Measurements from ENCODE around the gene SLC25A4. TPM values are rescaled to one million over a fixed set of nuclear protein-coding genes. Genes with fewer than 3 reads are reported as not detected.
A peak's percentile ranks its signal among the peaks of the same experiment; 100 is the strongest.
"Not testable (repeated sequence)": the region's sequence is repeated elsewhere in the genome, so short reads cannot be mapped to it uniquely, and the experiment has no call there.

SLC25A4 gene
- total RNA-seq, 1 experiment from 2014 or later: 40.2 TPM

DNA sequence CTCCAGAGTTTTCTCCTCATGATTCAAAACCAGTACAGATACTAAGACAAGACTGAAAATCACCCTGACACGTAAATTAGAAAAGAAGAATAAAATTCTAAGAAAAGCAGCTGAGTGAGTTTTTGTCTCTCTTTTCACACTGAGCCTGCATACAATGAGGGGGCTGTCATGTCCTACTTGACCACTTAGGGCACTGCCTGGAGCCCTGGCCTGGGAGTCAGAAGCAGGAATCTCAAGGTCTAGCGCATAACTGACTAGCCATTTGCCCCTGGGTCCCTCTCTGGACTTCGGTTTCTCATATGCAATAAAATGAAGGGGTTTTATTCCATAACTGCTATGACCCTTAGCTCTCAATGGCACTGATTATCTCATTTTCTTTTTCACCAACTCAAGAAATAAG, 36.7 kb upstream of the SLC25A4 start:
- DNase-seq (ENCODE audit: low spot score) (no peak), ATAC-seq (no peak)
- TF ChIP-seq SOX15 (CRISPR knock-in tag; IDR thresholded peaks at IDR 0.05) (no peak), ELF4 (CRISPR knock-in tag; IDR thresholded peaks at IDR 0.05; ENCODE audit: low read depth) (no peak), ZNF121 (CRISPR knock-in tag; IDR thresholded peaks at IDR 0.05) (no peak), ZNF396 (CRISPR knock-in tag; IDR thresholded peaks at IDR 0.05; ENCODE audit: borderline replicate concordance) (no peak), IRF2 (CRISPR knock-in tag; IDR thresholded peaks at IDR 0.05; ENCODE audit: borderline replicate concordance, low read depth) (no peak)
- TF ChIP-seq, protein P1, sequence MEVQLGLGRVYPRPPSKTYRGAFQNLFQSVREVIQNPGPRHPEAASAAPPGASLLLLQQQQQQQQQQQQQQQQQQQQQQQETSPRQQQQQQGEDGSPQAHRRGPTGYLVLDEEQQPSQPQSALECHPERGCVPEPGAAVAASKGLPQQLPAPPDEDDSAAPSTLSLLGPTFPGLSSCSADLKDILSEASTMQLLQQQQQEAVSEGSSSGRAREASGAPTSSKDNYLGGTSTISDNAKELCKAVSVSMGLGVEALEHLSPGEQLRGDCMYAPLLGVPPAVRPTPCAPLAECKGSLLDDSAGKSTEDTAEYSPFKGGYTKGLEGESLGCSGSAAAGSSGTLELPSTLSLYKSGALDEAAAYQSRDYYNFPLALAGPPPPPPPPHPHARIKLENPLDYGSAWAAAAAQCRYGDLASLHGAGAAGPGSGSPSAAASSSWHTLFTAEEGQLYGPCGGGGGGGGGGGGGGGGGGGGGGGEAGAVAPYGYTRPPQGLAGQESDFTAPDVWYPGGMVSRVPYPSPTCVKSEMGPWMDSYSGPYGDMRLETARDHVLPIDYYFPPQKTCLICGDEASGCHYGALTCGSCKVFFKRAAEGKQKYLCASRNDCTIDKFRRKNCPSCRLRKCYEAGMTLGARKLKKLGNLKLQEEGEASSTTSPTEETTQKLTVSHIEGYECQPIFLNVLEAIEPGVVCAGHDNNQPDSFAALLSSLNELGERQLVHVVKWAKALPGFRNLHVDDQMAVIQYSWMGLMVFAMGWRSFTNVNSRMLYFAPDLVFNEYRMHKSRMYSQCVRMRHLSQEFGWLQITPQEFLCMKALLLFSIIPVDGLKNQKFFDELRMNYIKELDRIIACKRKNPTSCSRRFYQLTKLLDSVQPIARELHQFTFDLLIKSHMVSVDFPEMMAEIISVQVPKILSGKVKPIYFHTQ (CRISPR knock-in tag; IDR thresholded peaks at IDR 0.05): no peak
- TF ChIP-seq, protein P2, sequence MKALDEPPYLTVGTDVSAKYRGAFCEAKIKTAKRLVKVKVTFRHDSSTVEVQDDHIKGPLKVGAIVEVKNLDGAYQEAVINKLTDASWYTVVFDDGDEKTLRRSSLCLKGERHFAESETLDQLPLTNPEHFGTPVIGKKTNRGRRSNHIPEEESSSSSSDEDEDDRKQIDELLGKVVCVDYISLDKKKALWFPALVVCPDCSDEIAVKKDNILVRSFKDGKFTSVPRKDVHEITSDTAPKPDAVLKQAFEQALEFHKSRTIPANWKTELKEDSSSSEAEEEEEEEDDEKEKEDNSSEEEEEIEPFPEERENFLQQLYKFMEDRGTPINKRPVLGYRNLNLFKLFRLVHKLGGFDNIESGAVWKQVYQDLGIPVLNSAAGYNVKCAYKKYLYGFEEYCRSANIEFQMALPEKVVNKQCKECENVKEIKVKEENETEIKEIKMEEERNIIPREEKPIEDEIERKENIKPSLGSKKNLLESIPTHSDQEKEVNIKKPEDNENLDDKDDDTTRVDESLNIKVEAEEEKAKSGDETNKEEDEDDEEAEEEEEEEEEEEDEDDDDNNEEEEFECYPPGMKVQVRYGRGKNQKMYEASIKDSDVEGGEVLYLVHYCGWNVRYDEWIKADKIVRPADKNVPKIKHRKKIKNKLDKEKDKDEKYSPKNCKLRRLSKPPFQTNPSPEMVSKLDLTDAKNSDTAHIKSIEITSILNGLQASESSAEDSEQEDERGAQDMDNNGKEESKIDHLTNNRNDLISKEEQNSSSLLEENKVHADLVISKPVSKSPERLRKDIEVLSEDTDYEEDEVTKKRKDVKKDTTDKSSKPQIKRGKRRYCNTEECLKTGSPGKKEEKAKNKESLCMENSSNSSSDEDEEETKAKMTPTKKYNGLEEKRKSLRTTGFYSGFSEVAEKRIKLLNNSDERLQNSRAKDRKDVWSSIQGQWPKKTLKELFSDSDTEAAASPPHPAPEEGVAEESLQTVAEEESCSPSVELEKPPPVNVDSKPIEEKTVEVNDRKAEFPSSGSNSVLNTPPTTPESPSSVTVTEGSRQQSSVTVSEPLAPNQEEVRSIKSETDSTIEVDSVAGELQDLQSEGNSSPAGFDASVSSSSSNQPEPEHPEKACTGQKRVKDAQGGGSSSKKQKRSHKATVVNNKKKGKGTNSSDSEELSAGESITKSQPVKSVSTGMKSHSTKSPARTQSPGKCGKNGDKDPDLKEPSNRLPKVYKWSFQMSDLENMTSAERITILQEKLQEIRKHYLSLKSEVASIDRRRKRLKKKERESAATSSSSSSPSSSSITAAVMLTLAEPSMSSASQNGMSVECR (CRISPR knock-in tag; IDR thresholded peaks at IDR 0.05; ENCODE audit: borderline replicate concordance): no peak
- ChIA-PET POLR2A (no interaction called here), CTCF (interaction anchor here (0.8 to 1.7 kb wide), 4 partner anchors 10 to 101 kb away, joined by 3 to 8 read pairs (median 3); no protein-coding TSS in a partner anchor)
- peak overlapping the region; percentile 57; the same call in 1 of the 2 replicates for H3K27ac Mint-ChIP-seq
- H3K4me3 Mint-ChIP-seq: no peak overlapping the region
- H3K27me3 Mint-ChIP-seq (ENCODE audit: low read depth): no peaks in the 10 kb centered on the region
- peaks cover 6% of the 10 kb centered on the region for H3K9me3 Mint-ChIP-seq
- peaks cover 4% of the 10 kb centered on the region for H3K36me3 Mint-ChIP-seq
- H3K4me1 Mint-ChIP-seq: peaks cover 58% of the 10 kb centered on the region

DNA sequence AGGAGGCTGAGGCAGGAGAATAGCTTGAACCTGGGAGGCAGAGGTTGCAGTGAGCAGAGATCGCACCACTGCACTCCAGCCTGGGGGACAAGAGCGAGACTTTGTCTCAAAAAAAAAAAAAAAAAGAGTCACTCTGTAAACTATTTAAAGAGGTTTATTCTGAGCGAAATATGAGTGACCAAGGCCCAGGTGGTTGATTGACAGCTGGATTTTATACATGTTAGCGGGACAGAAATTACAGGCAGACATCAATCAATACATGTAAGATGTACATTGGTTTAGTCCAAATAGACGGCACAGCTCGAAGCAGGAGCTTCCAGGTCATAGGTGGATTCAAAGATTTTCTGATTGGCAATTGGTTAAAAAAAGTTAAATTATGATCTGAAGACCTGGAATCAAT, 35.5 kb upstream of the SLC25A4 start:
- Mint-ChIP-seq H3K4me1 (peaks cover 59% of the 10 kb centered on the region), H3K27ac (peak overlapping the region; percentile 96)

DNA sequence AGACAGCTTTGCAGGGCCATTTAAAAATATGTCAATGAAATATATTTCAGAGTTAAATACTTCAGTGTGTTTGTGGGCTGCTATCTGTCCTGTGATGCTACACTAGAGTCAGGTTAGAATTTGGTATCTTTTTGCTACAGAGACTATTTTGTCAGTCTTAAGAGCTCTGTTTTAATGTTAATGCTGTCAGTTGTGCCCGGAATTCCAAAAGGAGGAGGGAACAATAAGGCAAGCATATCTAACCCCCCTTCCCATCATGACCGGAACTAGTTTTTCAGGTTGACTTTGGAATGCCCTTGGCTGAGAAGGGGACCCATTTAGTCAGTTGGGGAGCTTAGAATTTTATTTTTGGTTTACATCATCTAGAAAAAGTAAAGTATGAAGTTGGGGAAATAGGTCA, 34.9 kb upstream of the SLC25A4 start:
- Mint-ChIP-seq H3K4me3 (peak overlapping the region; percentile 38; the same call in 1 of the 2 replicates), H3K27me3 (ENCODE audit: low read depth) (no peaks in the 10 kb centered on the region), H3K9me3 (peaks cover 6% of the 10 kb centered on the region), H3K27ac (peak overlapping the region; percentile 96), H3K36me3 (peaks cover 4% of the 10 kb centered on the region), H3K4me1 (peaks cover 59% of the 10 kb centered on the region)
- ATAC-seq (peak; percentile 61), DNase-seq (ENCODE audit: low spot score) (no peak)
- ChIA-PET POLR2A (interaction anchor here (0.6 kb wide), 1 partner anchor 12 kb away, joined by 4 read pairs; no protein-coding TSS in a partner anchor), CTCF (interaction anchor here (0.8 to 1.7 kb wide), 7 partner anchors 12 to 76 kb away, joined by 3 to 15 read pairs (median 7); partner anchors contain the start of gene SLC25A4)
- no peak for TF ChIP-seq EMX1 (CRISPR knock-in tag; IDR thresholded peaks at IDR 0.05)
- TF ChIP-seq, protein P3, sequence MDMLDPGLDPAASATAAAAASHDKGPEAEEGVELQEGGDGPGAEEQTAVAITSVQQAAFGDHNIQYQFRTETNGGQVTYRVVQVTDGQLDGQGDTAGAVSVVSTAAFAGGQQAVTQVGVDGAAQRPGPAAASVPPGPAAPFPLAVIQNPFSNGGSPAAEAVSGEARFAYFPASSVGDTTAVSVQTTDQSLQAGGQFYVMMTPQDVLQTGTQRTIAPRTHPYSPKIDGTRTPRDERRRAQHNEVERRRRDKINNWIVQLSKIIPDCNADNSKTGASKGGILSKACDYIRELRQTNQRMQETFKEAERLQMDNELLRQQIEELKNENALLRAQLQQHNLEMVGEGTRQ (CRISPR knock-in tag; IDR thresholded peaks at IDR 0.05): no peak
- TF ChIP-seq ZNF671 (CRISPR knock-in tag; IDR thresholded peaks at IDR 0.05): no peak
- TF ChIP-seq, protein P4, sequence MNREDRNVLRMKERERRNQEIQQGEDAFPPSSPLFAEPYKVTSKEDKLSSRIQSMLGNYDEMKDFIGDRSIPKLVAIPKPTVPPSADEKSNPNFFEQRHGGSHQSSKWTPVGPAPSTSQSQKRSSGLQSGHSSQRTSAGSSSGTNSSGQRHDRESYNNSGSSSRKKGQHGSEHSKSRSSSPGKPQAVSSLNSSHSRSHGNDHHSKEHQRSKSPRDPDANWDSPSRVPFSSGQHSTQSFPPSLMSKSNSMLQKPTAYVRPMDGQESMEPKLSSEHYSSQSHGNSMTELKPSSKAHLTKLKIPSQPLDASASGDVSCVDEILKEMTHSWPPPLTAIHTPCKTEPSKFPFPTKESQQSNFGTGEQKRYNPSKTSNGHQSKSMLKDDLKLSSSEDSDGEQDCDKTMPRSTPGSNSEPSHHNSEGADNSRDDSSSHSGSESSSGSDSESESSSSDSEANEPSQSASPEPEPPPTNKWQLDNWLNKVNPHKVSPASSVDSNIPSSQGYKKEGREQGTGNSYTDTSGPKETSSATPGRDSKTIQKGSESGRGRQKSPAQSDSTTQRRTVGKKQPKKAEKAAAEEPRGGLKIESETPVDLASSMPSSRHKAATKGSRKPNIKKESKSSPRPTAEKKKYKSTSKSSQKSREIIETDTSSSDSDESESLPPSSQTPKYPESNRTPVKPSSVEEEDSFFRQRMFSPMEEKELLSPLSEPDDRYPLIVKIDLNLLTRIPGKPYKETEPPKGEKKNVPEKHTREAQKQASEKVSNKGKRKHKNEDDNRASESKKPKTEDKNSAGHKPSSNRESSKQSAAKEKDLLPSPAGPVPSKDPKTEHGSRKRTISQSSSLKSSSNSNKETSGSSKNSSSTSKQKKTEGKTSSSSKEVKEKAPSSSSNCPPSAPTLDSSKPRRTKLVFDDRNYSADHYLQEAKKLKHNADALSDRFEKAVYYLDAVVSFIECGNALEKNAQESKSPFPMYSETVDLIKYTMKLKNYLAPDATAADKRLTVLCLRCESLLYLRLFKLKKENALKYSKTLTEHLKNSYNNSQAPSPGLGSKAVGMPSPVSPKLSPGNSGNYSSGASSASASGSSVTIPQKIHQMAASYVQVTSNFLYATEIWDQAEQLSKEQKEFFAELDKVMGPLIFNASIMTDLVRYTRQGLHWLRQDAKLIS (CRISPR knock-in tag; IDR thresholded peaks at IDR 0.05; ENCODE audit: borderline replicate concordance): no peak
- TF ChIP-seq, protein P1 (CRISPR knock-in tag; IDR thresholded peaks at IDR 0.05): no peak
- peak; percentile 92 for TF ChIP-seq ESRRA (CRISPR knock-in tag; IDR thresholded peaks at IDR 0.05; ENCODE audit: borderline replicate concordance)
- TF ChIP-seq NR2C2 (CRISPR knock-in tag; IDR thresholded peaks at IDR 0.05): no peak
- TF ChIP-seq TEAD4 (CRISPR knock-in tag; IDR thresholded peaks at IDR 0.05): no peak
- no peak for TF ChIP-seq FOXJ3 (CRISPR knock-in tag; IDR thresholded peaks at IDR 0.05; ENCODE audit: borderline replicate concordance)

More for the DNA sequence above, 35.5 kb upstream of the SLC25A4 start:
- CTCF ChIA-PET: interaction anchor here (0.7 to 1.7 kb wide), 7 partner anchors 12 to 362 kb away, joined by 3 to 15 read pairs (median 7); no protein-coding TSS in a partner anchor
- H3K9me3 Mint-ChIP-seq; H3K36me3 Mint-ChIP-seq; H3K27me3 Mint-ChIP-seq (ENCODE audit: low read depth); DNase-seq (ENCODE audit: low spot score); ATAC-seq: not testable (repeated sequence)
- POLR2A ChIA-PET: interaction anchor here (0.6 kb wide), 1 partner anchor 11 kb away, joined by 4 read pairs; no protein-coding TSS in a partner anchor
- peak overlapping the region; percentile 38 for H3K4me3 Mint-ChIP-seq

Data from WTC11 (cell line).